Esophagus squamous epithelium (tissue), 4 donors: ENCODE measurements around the gene NCKAP5.

Experiments
- POLR2A ChIP-seq, 4 donors: fragments of 450-650 bp; IDR thresholded peaks; one replicate each; pipeline ENCODE4 v1.6.1; 2017; ENCODE audit warnings: antibody characterized with exemption in 4 of 4, mild to moderate bottlenecking in 4 of 4, moderate library complexity in 3 of 4
- TF ChIP-seq, protein P1 (sequence below), 6 experiments: fragments of 450-650 bp in 4 of 6; fragments of 200-600 bp in 2 of 6; sonication (generic) in 2 of 6; IDR thresholded peaks; one replicate each; pipeline ENCODE4 v1.5.1; 2016 to 2019; ENCODE audit warnings: antibody characterized with exemption in 6 of 6, mild to moderate bottlenecking in 4 of 6, moderate library complexity in 4 of 6

DNA sequence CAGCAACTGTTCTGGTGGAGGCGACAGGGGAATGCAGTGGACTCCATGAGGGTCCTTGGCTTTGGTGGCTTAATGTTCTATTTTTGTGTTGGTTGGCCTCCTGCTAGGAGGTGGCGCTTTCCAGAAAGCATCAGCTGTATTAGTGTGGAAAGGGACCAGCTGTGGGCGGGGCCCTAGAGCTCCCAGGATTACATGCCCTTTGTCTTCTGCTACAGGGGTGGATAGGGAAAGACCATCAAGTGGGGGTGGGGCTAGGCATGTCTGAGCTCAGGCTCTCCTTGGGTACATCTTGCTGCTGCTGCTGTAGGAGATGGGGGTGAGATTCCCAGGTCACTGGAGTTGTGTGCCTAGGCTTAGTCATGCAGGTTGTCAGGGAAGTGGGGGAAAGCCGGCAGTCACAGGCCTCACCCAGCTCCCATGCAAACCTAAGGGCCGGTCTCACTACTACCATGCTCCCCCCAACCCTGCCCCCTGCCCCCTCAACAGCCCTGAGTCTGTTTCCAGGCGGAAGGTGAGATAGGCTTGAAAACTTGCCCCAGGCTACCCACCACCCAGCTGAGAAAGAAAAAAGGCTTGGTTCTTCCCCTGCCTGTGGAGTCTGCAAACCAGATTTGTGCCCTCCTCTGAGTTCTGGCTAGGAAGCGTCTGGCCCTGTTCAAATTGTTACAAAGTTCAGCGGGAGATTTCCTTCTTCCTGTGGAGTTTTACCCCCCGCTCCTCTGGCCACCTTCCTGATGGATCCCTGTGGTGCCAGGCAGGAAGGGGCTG lies 756.9 kb downstream of the NCKAP5 start:
- no peak for TF ChIP-seq POLR2A (IDR thresholded peaks at IDR 0.05)
- TF ChIP-seq, protein P1, sequence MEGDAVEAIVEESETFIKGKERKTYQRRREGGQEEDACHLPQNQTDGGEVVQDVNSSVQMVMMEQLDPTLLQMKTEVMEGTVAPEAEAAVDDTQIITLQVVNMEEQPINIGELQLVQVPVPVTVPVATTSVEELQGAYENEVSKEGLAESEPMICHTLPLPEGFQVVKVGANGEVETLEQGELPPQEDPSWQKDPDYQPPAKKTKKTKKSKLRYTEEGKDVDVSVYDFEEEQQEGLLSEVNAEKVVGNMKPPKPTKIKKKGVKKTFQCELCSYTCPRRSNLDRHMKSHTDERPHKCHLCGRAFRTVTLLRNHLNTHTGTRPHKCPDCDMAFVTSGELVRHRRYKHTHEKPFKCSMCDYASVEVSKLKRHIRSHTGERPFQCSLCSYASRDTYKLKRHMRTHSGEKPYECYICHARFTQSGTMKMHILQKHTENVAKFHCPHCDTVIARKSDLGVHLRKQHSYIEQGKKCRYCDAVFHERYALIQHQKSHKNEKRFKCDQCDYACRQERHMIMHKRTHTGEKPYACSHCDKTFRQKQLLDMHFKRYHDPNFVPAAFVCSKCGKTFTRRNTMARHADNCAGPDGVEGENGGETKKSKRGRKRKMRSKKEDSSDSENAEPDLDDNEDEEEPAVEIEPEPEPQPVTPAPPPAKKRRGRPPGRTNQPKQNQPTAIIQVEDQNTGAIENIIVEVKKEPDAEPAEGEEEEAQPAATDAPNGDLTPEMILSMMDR (IDR thresholded peaks at IDR 0.05), result no peak
